GM20000 (cell line): ENCODE measurements around the gene ASTN1.

Experiments used
- DNase-seq: peaks from one replicate; pipeline ENCODE4 v3.0.0; 2012; ENCODE audit warnings: low spot score
- TF ChIP-seq, protein P1 (sequence below): IDR thresholded peaks from 2 replicates; pipeline ENCODE4 v1.5.1; 2012; ENCODE audit warnings: mild to moderate bottlenecking, control low read depth; ENCODE audit errors: extremely low read depth, missing control alignments

The ASTN1 gene

DNA sequence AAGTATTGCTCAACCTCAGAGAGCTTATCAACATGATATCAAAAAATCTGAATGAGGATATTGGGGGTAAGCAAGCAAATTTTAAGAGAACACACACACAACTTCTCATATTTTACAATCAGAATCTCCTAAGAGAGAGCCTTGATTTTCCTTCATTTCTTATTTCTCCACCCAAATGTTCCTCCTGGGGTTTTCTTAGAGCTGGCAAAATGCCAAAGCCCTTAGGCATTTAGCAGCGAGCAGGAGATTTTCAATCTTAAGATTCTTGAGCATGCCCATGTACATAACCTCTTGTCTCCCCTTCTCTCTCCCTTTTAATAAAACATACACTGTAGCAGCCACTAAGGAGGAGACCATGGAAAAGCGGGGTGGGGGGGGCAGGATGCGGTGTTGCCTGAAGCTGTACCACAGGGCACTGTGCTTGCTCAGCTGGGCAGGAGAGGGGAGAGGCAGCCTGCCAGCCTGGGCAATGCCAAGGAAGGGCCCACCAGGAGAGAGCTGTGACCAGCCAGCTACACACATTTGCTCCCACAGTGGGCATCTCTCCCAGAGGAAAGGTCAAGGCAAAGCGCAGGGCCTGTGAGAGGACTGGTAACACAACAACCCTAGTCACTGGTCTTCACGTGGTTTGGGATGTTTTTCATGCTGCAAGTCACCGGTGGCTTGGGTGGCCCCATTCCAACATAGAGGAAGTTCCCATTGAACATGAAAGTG lies 10.6 kb upstream of the ASTN1 start:
- TF ChIP-seq, protein P1, sequence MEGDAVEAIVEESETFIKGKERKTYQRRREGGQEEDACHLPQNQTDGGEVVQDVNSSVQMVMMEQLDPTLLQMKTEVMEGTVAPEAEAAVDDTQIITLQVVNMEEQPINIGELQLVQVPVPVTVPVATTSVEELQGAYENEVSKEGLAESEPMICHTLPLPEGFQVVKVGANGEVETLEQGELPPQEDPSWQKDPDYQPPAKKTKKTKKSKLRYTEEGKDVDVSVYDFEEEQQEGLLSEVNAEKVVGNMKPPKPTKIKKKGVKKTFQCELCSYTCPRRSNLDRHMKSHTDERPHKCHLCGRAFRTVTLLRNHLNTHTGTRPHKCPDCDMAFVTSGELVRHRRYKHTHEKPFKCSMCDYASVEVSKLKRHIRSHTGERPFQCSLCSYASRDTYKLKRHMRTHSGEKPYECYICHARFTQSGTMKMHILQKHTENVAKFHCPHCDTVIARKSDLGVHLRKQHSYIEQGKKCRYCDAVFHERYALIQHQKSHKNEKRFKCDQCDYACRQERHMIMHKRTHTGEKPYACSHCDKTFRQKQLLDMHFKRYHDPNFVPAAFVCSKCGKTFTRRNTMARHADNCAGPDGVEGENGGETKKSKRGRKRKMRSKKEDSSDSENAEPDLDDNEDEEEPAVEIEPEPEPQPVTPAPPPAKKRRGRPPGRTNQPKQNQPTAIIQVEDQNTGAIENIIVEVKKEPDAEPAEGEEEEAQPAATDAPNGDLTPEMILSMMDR, result no peak
- DNase-seq, result no peak

DNA sequence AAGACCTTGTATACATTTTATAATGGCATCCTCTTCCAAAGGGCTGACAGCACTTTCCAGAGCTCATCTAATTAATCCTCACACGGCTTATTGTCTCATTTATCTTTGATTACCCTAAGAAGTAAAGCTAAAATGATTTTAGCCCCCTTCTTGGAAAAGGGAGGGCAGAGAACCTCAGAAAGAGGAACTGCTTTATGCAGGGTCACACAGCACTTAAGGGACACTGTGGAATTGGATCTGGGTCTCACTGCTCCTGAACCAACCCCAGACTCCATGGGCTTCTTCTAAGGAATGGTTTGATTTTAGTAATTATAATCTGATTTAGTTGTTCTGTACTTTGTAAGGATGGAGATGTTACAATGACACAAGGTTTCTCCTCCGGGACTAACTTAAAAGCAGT lies 9.5 kb upstream of the ASTN1 start:
- TF ChIP-seq, protein P1, result no peak
- no peak for DNase-seq

DNA sequence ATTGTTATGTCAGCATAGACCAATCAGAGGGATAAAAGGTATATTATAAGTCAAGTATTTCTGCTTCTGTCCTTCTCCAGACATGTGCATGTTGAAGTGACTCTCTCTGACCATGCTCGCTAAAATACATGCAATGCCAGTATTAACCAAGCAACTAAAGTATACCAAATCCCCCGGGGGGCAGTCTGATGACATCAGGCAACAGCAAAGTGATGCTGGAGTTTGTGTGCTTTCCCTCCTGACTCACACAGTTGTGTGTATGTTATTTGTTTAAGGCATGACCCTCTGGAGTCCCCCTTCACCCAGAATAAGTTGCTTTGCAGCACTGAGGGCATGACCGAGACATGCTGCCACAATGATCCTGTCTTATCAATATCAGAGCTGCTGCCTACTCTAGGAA lies 8.4 kb upstream of the ASTN1 start:
- DNase-seq, result no peak
- TF ChIP-seq, protein P1, result no peak

DNA sequence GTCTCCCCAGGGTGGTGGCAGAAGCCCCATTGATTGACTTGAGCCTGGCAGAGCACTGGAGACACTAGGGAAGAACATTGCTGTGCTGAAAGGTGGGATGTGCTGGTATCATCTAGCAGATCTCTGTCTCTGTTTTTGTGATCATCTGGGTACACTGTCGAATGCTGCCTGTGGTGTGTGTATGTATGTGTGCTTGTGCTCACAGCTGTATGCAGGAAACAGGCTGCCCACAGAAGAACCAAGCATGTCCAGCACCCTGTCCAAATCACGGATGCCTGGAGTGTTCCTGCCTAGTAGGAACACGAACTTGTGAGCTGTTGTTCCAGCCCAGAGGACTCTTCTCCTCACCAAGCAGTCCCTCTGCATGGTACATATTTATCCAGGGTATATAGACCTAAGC lies 7.8 kb upstream of the ASTN1 start:
- DNase-seq, result no peak
- TF ChIP-seq, protein P1, result no peak

DNA sequence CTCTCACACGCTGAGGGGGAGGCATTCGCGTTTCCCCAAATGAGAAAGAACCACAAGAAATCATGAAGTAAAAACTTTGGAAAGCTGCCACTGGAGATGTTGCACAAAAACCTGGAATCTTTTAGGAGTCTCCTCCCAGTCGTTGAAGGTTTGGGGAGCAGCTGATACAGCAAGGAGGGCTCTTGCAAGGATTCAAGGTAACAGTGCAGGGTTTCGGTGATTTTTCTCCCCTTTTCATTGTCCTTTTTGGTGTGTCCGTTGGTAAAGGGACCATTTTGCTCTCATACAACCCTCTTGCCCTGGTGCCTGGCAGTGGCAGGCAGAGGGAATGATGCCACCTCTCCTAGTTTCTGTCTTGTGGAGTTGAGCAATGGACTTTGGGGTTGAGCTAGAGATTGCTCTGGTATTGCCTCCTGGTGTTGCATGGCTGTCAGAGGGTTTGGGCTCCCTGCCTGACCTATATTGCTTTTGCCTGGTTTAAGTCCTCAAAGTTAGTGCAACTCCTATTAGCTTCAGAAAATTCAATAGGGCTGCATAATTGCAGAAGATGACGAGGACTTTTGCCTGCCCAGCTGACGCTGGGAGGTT lies 7.1 kb upstream of the ASTN1 start:
- no peak for DNase-seq
- TF ChIP-seq, protein P1, result no peak

DNA sequence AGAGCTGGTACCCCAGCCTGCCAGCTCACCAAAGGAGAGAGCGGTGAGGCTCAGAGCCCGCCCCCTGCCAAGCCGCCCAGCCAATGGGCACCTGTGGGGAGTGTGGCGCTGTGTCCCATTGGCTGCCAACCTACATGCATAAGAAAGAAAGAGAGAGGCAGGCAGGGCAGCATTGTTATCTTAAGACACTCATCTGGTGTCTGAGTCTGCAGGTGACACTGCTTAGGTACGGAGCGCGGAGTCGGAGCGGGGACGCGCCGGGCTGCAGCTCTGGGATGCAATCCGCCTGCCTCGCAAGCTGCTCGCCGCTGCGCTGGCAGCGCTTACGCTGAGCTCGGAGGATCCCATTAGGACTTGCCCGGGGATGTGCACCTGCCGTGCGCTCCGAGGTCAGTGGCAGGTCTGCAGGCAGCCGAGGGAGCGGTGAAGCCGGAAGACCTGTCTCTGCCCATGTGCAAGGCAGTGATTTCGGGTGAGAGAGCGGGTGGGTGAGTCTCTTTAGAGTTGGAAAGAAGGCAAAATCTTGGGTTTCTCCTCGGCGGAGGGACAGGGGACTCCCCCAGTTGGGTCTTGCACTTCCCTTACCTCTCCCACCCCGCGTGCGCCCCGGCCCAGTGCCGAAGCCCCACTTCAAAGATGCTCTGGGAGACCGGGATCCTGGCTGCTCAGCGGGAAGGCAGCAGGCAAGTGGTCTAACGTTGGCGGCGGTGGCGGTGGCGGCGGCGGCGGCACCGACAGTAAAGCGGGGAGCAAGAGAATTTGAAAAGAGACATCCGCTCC lies 6.4 kb upstream of the ASTN1 start, which contains the start of gene BRINP2:
Gene BRINP2 (plus strand): TSS at position 203 of the 780 bp plus-strand sequence. CDS start 58,919 bp downstream, outside the sequence.
- DNase-seq, result no peak
- TF ChIP-seq, protein P1, result no peak

DNA sequence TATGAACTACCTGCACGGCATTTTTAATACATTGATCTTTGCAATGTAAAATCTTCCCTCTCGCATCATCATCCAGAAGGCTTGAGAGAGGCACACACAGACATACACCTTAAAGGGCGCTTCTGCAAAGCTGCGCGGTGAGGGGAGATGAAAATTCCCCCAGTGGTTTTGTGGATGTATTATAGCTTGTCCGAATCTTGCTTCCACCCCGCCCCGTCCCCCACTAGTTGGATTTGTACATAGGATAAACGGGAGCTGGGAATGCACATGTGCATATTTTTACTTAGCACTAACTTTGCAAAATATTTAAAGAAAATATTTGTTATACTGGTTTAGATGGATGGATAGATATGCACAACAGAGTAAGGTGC lies 542 bp upstream of the ASTN1 start:
- DNase-seq, result no peak
- TF ChIP-seq, protein P1, result no peak
